ENCODE measurements around the gene RER1.

- TF ChIP-seq CTCF (IDR thresholded peaks at IDR 0.05; ENCODE audit: low read length) (no peak), EZH2 (optimal IDR thresholded peaks at IDR 0.05; ENCODE audit: low read depth, low read length) (no peak)
These were observed 46.2 kb upstream of the RER1 start for GRCh38 chr1:2345297-2346075.
